PC-3 (cell line): Measurements from ENCODE around the gene GHRH. TPM values are rescaled to one million over a fixed set of nuclear protein-coding genes. Genes with fewer than 3 reads are reported as not detected.
A peak's percentile ranks its signal among the peaks of the same experiment; 100 is the strongest.

Source experiments
- ATAC-seq: fragments of 200-7000 bp; cut with Tn5 transposase; 2 replicates; pipeline ENCODE4 v1.9.1; 2020; ENCODE audit warnings: mild to moderate bottlenecking, moderate library complexity
- BruUV-seq: library from RNA; stranded (reverse); fragments of 400-500 nt; replicated peaks from 2 replicates; lab custom pipeline; 2021; lab: Mats Ljungman, UMichigan
- CTCF ChIA-PET: fragments of 300-600 bp; sonication (Branson Sonifier 250); formaldehyde crosslinking; loops from one replicate; lab custom pipeline; 2022; ENCODE audit warnings: antibody characterized with exemption; lab: Charles Lee
- POLR2A ChIA-PET: fragments of 300-600 bp; sonication (Branson Sonifier 250); formaldehyde crosslinking; loops from one replicate; lab custom pipeline; 2022; ENCODE audit warnings: antibody characterized with exemption; ENCODE audit not compliant: unreplicated experiment; lab: Charles Lee
- DNase-seq: peaks from one replicate; pipeline ENCODE4 v3.0.0-alpha.2; 2015
- H2AFZ ChIP-seq: fragments of 300-600 bp; sonication (generic); 2 replicates; pipeline ENCODE4 v1.6.0; 2016; ENCODE audit warnings: antibody characterized with exemption, low read length
- H3F3A ChIP-seq: fragments of 300-600 bp; sonication (generic); one replicate; pipeline ENCODE4 v1.6.0; 2017; ENCODE audit warnings: antibody characterized with exemption, low read length, control low read depth, mild to moderate bottlenecking; ENCODE audit not compliant: unreplicated experiment
- H3K27ac ChIP-seq: fragments of 300-600 bp; sonication (generic); 2 replicates; pipeline ENCODE4 v1.5.1; 2016; ENCODE audit warnings: mild to moderate bottlenecking, low read length
- H3K27me3 ChIP-seq: fragments of 300-600 bp; sonication (generic); 2 replicates; pipeline ENCODE4 v1.6.1; 2016; ENCODE audit warnings: low read length, mixed read lengths
- H3K36me3 ChIP-seq: fragments of 300-600 bp; sonication (generic); 2 replicates; pipeline ENCODE4 v1.6.1; 2016; ENCODE audit warnings: low read depth, mixed run types, low read length, mixed read lengths
- H3K4me1 ChIP-seq: fragments of 300-600 bp; sonication (generic); 2 replicates; pipeline ENCODE4 v1.5.1; 2016; ENCODE audit warnings: low read length; ENCODE audit not compliant: insufficient read depth
- H3K4me2 ChIP-seq: fragments of 300-600 bp; sonication (generic); 2 replicates; pipeline ENCODE4 v1.6.0; 2016; ENCODE audit warnings: low read length
- H3K4me3 ChIP-seq: fragments of 300-600 bp; sonication (generic); 2 replicates; pipeline ENCODE4 v1.5.1; 2016; ENCODE audit warnings: mild to moderate bottlenecking, low read length, mixed read lengths
- H3K79me2 ChIP-seq: fragments of 300-600 bp; sonication (generic); 2 replicates; pipeline ENCODE4 v1.6.1; 2017; ENCODE audit warnings: low read length, mixed read lengths
- H3K9ac ChIP-seq: fragments of 300-600 bp; sonication (generic); 2 replicates; pipeline ENCODE4 v1.6.0; 2016; ENCODE audit warnings: mild to moderate bottlenecking, low read length
- H3K9me2 ChIP-seq: fragments of 300-600 bp; sonication (generic); replicated peaks from 2 replicates; pipeline ENCODE4 v1.6.1; 2016; ENCODE audit warnings: mixed run types, low read length, mixed read lengths
- H3K9me3 ChIP-seq: fragments of 300-600 bp; sonication (generic); 2 replicates; pipeline ENCODE4 v1.6.1; 2016; ENCODE audit warnings: low read length, mixed read lengths
- H4K20me1 ChIP-seq: fragments of 300-600 bp; sonication (generic); 2 replicates; pipeline ENCODE4 v1.6.1; 2016; ENCODE audit warnings: low read length, mixed read lengths
- CTCF ChIP-seq: fragments of 300-600 bp; sonication (generic); conservative IDR thresholded peaks from 2 replicates; pipeline ENCODE4 v1.5.1; 2017; ENCODE audit warnings: antibody characterized with exemption, low read depth, mild to moderate bottlenecking, low read length
- EZH2 ChIP-seq: fragments of 300-600 bp; sonication (generic); IDR thresholded peaks from one replicate; pipeline ENCODE4 v1.6.1; 2017; ENCODE audit warnings: antibody characterized with exemption, mild to moderate bottlenecking, low read length; ENCODE audit not compliant: unreplicated experiment
- EZH2phosphoT487 ChIP-seq: fragments of 300-600 bp; sonication (generic); IDR thresholded peaks from 2 replicates; pipeline ENCODE4 v1.6.1; 2018; ENCODE audit warnings: mild to moderate bottlenecking, antibody characterized with exemption, low read length, borderline replicate concordance
- intact Hi-C: fragments of 100-400 bp; cut with micrococcal nuclease; formaldehyde crosslinking; loops from 2 replicates; pipeline ENCODE4 v1.9.0; 2023
- total RNA-seq: library from RNA; depleted of rRNA; stranded (reverse); fragments of >200 nt; gene quantifications from 2 replicates; pipeline ENCODE4 v1.2.3, GENCODE V29; 2014

The GHRH gene
- total RNA-seq, 1 experiment from 2014 or later: not detected

GRCh38 chr20:37283530-37284195, 22.0 kb upstream of the GHRH start:
- no peak for ATAC-seq
- no peak for TF ChIP-seq EZH2phosphoT487
- no peak for TF ChIP-seq EZH2
- TF ChIP-seq CTCF: no peak
- no peak for DNase-seq
- no peaks in the 10 kb centered on the region for H3F3A ChIP-seq
- H3K27ac ChIP-seq: no peak overlapping the region
- H3K79me2 ChIP-seq: no peaks in the 10 kb centered on the region
- BruUV-seq: no TSS peak
- no peaks in the 10 kb centered on the region for H3K9me3 ChIP-seq
- intact Hi-C loops: loop anchor here (5.0 kb wide), 1 partner anchor 99 kb away; no protein-coding TSS in a partner anchor
- H4K20me1 ChIP-seq: no peaks in the 10 kb centered on the region
- ChIA-PET CTCF (no interaction called here), POLR2A (no interaction called here)
- no peaks in the 10 kb centered on the region for H3K36me3 ChIP-seq
- H3K4me2 ChIP-seq: no peak overlapping the region
- no peaks in the 10 kb centered on the region for H3K4me1 ChIP-seq
- H3K9ac ChIP-seq: no peak overlapping the region
- no peaks in the 10 kb centered on the region for H3K27me3 ChIP-seq
- no peak overlapping the region for H2AFZ ChIP-seq
- H3K4me3 ChIP-seq: no peak overlapping the region
- no peaks in the 10 kb centered on the region for H3K9me2 ChIP-seq

GRCh38 chr20:37282556-37282955, 20.9 kb upstream of the GHRH start:
- Histone ChIP-seq H4K20me1 (no peaks in the 10 kb centered on the region), H3K9ac (no peak overlapping the region), H3K9me3 (no peaks in the 10 kb centered on the region), H3K36me3 (no peaks in the 10 kb centered on the region), H2AFZ (peak overlapping the region; percentile 14; the same call in 1 of the 2 replicates), H3F3A (no peaks in the 10 kb centered on the region), H3K9me2 (no peaks in the 10 kb centered on the region), H3K4me3 (no peak overlapping the region), H3K27me3 (no peaks in the 10 kb centered on the region), H3K4me1 (no peaks in the 10 kb centered on the region), H3K4me2 (no peak overlapping the region), H3K27ac (no peak overlapping the region), H3K79me2 (no peaks in the 10 kb centered on the region)
- TF ChIP-seq EZH2phosphoT487 (no peak), CTCF (peak; percentile 61)
- peak; percentile 76 for ATAC-seq
- DNase-seq: peak; percentile 40
- ChIA-PET CTCF (interaction anchor here (0.8 to 1.5 kb wide), 5 partner anchors 42 to 252 kb away, joined by 3 to 5 read pairs (median 4); no protein-coding TSS in a partner anchor), POLR2A (interaction anchor here (0.6 kb wide), 1 partner anchor 642 kb away, joined by 3 read pairs; no protein-coding TSS in a partner anchor)
- intact Hi-C loops: loop anchor here (5.0 kb wide), 1 partner anchor 100 kb away; no protein-coding TSS in a partner anchor
- no TSS peak for BruUV-seq

- Histone ChIP-seq H3K9me2 (no peaks in the 10 kb centered on the region), H3K4me3 (no peak overlapping the region), H3K4me2 (no peak overlapping the region), H3K9ac (no peak overlapping the region), H4K20me1 (no peaks in the 10 kb centered on the region), H2AFZ (no peak overlapping the region), H3K27me3 (no peaks in the 10 kb centered on the region), H3K9me3 (no peaks in the 10 kb centered on the region), H3K79me2 (no peaks in the 10 kb centered on the region), H3K27ac (no peak overlapping the region), H3K36me3 (no peaks in the 10 kb centered on the region), H3K4me1 (no peaks in the 10 kb centered on the region), H3F3A (no peaks in the 10 kb centered on the region)
- DNase-seq: no peak
- TF ChIP-seq CTCF (no peak), EZH2 (no peak), EZH2phosphoT487 (no peak)
- ATAC-seq: no peak
- intact Hi-C loops: loop anchor here (5.0 kb wide), 1 partner anchor 102 kb away; no protein-coding TSS in a partner anchor
- ChIA-PET POLR2A (no interaction called here), CTCF (no interaction called here)
- no TSS peak for BruUV-seq
These were observed 18.8 kb upstream of the GHRH start for GRCh38 chr20:37280403-37280802.
